Adipocyte (in vitro differentiated cells): ENCODE results near the gene ORAI1.
"Not testable (repeated sequence)": the region's sequence is repeated elsewhere in the genome, so short reads cannot be mapped to it uniquely, and the experiment has no call there.

Experiments used
- DNase-seq: peaks from one replicate; pipeline ENCODE4 v3.0.0-alpha.2; 2015; ENCODE audit warnings: low read depth
- H3K27me3 ChIP-seq: replicated peaks from 2 replicates; pipeline ENCODE4 v1.7.0; 2013; ENCODE audit warnings: mild to moderate bottlenecking, low read length, moderate library complexity; ENCODE audit not compliant: control insufficient read depth, insufficient read depth
- H3K36me3 ChIP-seq: 2 replicates; pipeline ENCODE4 v1.7.0; 2013; ENCODE audit warnings: low read length, mild to moderate bottlenecking, moderate library complexity; ENCODE audit not compliant: control insufficient read depth, insufficient read depth, severe bottlenecking
- H3K4me1 ChIP-seq: 2 replicates; pipeline ENCODE4 v1.7.0; 2013; ENCODE audit warnings: mild to moderate bottlenecking, low read length, moderate library complexity; ENCODE audit not compliant: control insufficient read depth, insufficient read depth
- H3K4me3 ChIP-seq: 2 replicates; pipeline ENCODE4 v1.7.0; 2013; ENCODE audit warnings: mild to moderate bottlenecking, low read length, moderate library complexity
- H3K9ac ChIP-seq: 2 replicates; pipeline ENCODE4 v1.7.0; 2013; ENCODE audit warnings: mild to moderate bottlenecking, low read length, moderate library complexity
- H3K9me3 ChIP-seq: 2 replicates; pipeline ENCODE4 v1.7.0; 2013; ENCODE audit warnings: mild to moderate bottlenecking, low read length, moderate library complexity; ENCODE audit not compliant: control insufficient read depth

ORAI1 gene

DNA sequence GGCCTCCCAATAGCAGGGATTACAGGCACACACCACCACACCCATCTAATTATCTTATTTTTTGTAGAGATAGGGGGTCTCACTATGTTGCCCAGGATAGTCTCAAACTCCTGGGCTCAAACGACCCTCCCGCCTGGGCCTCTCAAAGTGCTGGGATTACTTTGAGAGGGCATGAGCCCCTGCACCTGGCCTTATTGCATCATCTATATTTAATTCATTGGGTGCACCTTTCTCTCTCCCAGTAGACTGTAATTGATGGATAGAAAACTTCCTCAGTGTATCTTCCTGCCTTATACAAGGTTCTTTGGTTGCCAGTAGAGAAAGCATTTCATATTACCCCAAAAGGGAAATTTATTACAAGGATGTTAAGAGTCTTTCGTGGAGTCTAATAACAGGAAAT lies 52.0 kb downstream of the ORAI1 start:
- Histone ChIP-seq H3K9ac (no peak overlapping the region), H3K36me3 (no peaks in the 10 kb centered on the region), H3K27me3 (no peaks in the 10 kb centered on the region), H3K4me1 (peaks cover 2% of the 10 kb centered on the region), H3K9me3 (no peaks in the 10 kb centered on the region), H3K4me3 (no peak overlapping the region)
- DNase-seq, result no peak

DNA sequence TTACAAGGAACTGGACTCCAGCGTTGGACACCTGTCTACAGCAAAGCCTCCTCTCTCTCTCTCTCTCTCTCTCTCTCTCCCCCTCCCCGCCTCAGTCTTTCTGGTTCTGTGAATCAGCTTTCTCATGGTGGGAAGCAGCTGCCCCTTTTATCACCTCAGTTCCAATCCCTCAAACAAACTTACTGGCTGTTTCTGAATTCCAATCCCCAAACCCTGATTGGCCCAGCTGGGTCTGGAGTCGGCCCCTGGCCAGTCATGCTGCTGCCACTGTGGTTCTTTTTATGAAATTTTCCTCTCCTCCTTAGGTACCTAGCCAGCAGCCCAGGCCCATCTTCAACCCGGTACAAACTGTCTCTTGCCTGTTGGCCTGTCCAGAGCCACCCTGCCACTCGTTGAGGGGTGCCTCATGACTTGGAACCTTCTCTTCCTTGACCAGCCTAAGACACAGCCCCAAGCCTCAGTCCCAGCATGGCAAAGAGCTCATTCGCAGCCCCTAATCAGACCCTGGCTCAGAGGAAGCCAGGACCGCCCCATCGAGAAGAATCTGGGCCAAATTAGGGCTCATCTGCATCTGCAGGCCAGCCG lies 52.5 kb downstream of the ORAI1 start:
- Histone ChIP-seq H3K27me3 (no peaks in the 10 kb centered on the region), H3K4me3 (no peak overlapping the region), H3K9ac (no peak overlapping the region), H3K9me3 (no peaks in the 10 kb centered on the region), H3K36me3 (no peaks in the 10 kb centered on the region), H3K4me1 (no peaks in the 10 kb centered on the region)
- DNase-seq, result no peak

DNA sequence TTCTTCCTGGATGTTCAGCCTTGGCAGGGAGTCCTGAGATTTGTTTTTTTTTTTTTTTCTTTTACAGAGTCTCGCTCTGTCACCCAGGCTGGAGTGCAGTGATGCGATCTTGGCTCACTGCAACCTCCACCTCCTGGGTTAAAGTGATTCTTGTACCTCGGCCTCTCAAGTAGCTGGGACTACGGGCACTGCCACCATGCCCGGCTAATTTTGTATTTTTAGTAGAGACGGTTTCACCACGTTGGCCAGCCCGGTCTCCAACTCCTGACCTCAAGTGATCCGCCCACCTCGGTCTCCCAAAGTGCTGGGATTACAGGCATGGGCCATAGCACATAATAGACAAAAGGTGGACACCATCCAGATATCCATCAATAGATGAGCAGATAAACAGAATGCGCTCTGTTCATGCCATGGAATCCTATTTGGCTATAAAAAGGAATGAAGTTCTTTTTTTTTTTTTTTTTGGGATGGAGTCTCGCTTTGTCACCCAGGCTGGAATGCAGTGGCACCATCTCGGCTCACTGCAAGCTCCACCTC lies 53.4 kb downstream of the ORAI1 start:
- H3K27me3 ChIP-seq, DNase-seq, H3K36me3 ChIP-seq, H3K4me3 ChIP-seq, H3K4me1 ChIP-seq, H3K9ac ChIP-seq, H3K9me3 ChIP-seq: not testable (repeated sequence)

DNA sequence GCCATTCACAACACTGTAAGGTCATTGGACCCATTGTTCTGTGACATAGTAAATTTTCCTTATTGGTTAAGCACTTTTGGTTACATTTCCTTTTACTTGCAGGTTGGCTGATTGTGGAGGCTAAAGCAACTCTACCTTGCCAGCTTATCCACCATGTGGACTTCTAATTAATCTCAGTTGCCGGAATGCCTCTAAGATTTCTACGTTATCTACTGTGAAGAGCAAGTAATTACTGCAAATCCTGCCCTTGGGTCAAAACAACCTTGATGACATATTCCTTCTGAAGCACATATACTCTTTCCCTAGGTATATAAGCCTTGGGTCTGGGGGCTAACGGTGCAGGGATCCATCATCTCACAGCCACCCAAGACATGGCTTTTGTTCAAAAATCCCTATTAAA lies 62.6 kb downstream of the ORAI1 start:
- no peak overlapping the region for H3K9ac ChIP-seq
- no peaks in the 10 kb centered on the region for H3K27me3 ChIP-seq
- H3K4me1 ChIP-seq, result peaks cover 4% of the 10 kb centered on the region
- no peaks in the 10 kb centered on the region for H3K9me3 ChIP-seq
- H3K4me3 ChIP-seq, result no peak overlapping the region
- no peak for DNase-seq
- H3K36me3 ChIP-seq, result no peaks in the 10 kb centered on the region

DNA sequence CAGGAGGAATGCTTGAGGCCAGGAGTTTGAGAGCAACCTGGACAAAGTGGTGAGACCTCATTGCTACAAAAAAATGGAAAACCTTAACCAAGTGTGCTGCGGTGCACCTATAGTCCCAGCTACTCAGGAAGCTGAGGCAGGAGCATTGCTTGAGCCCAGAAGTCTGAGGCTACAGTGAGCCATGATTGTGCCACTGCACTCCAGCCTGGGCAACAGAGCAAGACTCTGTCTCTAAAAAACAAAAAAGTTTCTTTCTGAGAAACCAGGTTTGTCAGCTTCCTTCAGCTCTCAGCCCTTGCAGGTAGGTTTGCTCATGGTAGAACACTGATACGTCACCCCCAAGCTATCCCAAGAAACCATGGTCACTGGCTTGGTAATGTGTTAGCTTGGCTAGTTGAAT lies 63.1 kb downstream of the ORAI1 start:
- Histone ChIP-seq H3K9ac (no peak overlapping the region), H3K27me3 (no peaks in the 10 kb centered on the region), H3K36me3 (no peaks in the 10 kb centered on the region), H3K4me3 (no peak overlapping the region), H3K9me3 (no peaks in the 10 kb centered on the region), H3K4me1 (peaks cover 4% of the 10 kb centered on the region)
- no peak for DNase-seq
